Spleen (tissue), 11 donors: ENCODE data around the gene KHDC4. TPM values are rescaled to one million over a fixed set of nuclear protein-coding genes. Genes with fewer than 3 reads are reported as not detected.

Experiments
- DNase-seq: peaks from one replicate; pipeline ENCODE4 v3.0.0-alpha.2; 2020
- H3K27ac ChIP-seq, 8 donors: fragments of 200-600 bp; sonication (generic) in 7 of 8; 1 replicate in 4 of 8; 2 replicates in 4 of 8; pipeline versions ENCODE4 v1.5.0 to v1.8.0; 2016 to 2021; ENCODE audit warnings: inconsistent platforms in 4 of 8, mild to moderate bottlenecking in 4 of 8, moderate library complexity in 1 of 8
- H3K27me3 ChIP-seq, 7 donors: fragments of 200-600 bp; sonication (generic) in 6 of 7; replicated peaks in 1 of 7; 1 replicate in 4 of 7; 2 replicates in 3 of 7; pipeline versions ENCODE4 v1.5.0 to v1.8.0; 2016 to 2021; ENCODE audit warnings: inconsistent platforms in 3 of 7, mild to moderate bottlenecking in 1 of 7
- H3K36me3 ChIP-seq, 6 donors: fragments of 200-600 bp; sonication (generic) in 5 of 6; 1 replicate in 4 of 6; 2 replicates in 2 of 6; pipeline versions ENCODE4 v1.5.0 to v1.8.0; 2016 to 2021; ENCODE audit warnings: inconsistent platforms in 2 of 6
- H3K4me1 ChIP-seq, 6 donors: fragments of 200-600 bp; sonication (generic) in 5 of 6; 1 replicate in 3 of 6; 2 replicates in 3 of 6; pipeline versions ENCODE4 v1.5.0 to v1.8.0; 2016 to 2021; ENCODE audit warnings: inconsistent platforms in 3 of 6
- H3K4me3 ChIP-seq, 8 donors: fragments of 200-600 bp; sonication (generic) in 7 of 8; 1 replicate in 4 of 8; 2 replicates in 4 of 8; pipeline versions ENCODE4 v1.5.0 to v1.8.0; 2016 to 2021; ENCODE audit warnings: inconsistent platforms in 4 of 8, mild to moderate bottlenecking in 4 of 8, moderate library complexity in 2 of 8
- H3K9me3 ChIP-seq, 8 donors: fragments of 200-600 bp; sonication (generic) in 7 of 8; 1 replicate in 4 of 8; 2 replicates in 4 of 8; pipeline versions ENCODE4 v1.5.0 to v1.8.0; 2016 to 2021; ENCODE audit warnings: inconsistent platforms in 4 of 8
- CTCF ChIP-seq, 11 experiments: fragments of 200-600 bp in 7 of 11; fragments of 450-650 bp in 4 of 11; sonication (generic) in 4 of 11; IDR thresholded peaks in 8 of 11; conservative IDR thresholded peaks in 3 of 11; 1 replicate in 7 of 11; 2 replicates in 4 of 11; pipeline versions ENCODE4 v1.4.0 to v1.8.0; 2016 to 2021; ENCODE audit warnings: antibody characterized with exemption in 11 of 11, inconsistent platforms in 4 of 11, mild to moderate bottlenecking in 1 of 11
- POLR2A ChIP-seq, 3 donors: fragments of 450-650 bp; IDR thresholded peaks; one replicate each; pipeline ENCODE4 v1.5.1; 2017; ENCODE audit warnings: antibody characterized with exemption in 3 of 3, mild to moderate bottlenecking in 1 of 3
- POLR2AphosphoS5 ChIP-seq, 3 donors: sonication (generic); formaldehyde crosslinking; IDR thresholded peaks; one replicate each; pipeline ENCODE4 v1.5.1; 2017; ENCODE audit warnings: antibody characterized with exemption in 3 of 3
- WGBS, 5 donors: extraction: QIAGEN DNeasy Blood & Tissue Kit in 3 of 5; methylation state at CpG; one replicate each; pipeline versions ENCODE4 v1.1.5 to v1.1.7; 2013 to 2018; 5-methylcytosine and 5-hydroxymethylcytosine counted together
- intact Hi-C: fragments of 100-400 bp; cut with DNase I; formaldehyde crosslinking; loops from one replicate; pipeline ENCODE4 v1.15.0; 2023; ENCODE audit warnings: low total_unique reads
- polyA plus RNA-seq, 3 donors: library from polyadenylated mRNA; stranded (reverse); fragments of 200-250 nt; gene quantifications; one replicate each; pipeline ENCODE4 v1.2.1, GENCODE V29; 2013
- total RNA-seq, 7 donors: library from RNA; depleted of rRNA in 3 of 7; stranded (reverse); fragments of >200 nt in 3 of 7; fragmentation: NEBNext Ultra II Directional in 4 of 7; extraction: Animal tissue kit (Norgen Biotek cat#: 25700) in 4 of 7; gene quantifications; one replicate each; pipeline versions ENCODE4 v1.1.0 to v1.2.1, GENCODE V29; 2016 to 2021
- donor health status: healthy with polysubstance abuse.
- donor health status: DM: no; HTN: no; CAD: no; lungs with moderate emphysema.
- donor health status: DM: no; HTN: no; CAD: no.
- donor health status: Bipolar disorder and iron deficiency.
- donor health status: healthy.
- donor health status: DM: no; HTN: no; CAD: no.
- donor health status: DM: yes; HTN: yes; CAD: no.

The KHDC4 gene
- total and polyA plus RNA-seq, 10 donors: 24.9 to 70.5 (median 50.7) TPM

- Histone ChIP-seq H3K27ac (peak overlapping the region in 7 of 8 donors; percentile 67 to 79 (median 72)), H3K4me1 (peaks cover 0 to 20% (median 14%) of the 10 kb centered on the region in 6 donors), H3K27me3 (no peaks in the 10 kb centered on the region), H3K9me3 (no peaks in the 10 kb centered on the region), H3K36me3 (peaks cover 0 to 27% (median 19%) of the 10 kb centered on the region in 6 donors), H3K4me3 (no peak overlapping the region)
- no peak for TF ChIP-seq POLR2AphosphoS5 (IDR thresholded peaks at IDR 0.05)
- no peak for TF ChIP-seq POLR2A (IDR thresholded peaks at IDR 0.05)
- no peak for TF ChIP-seq CTCF (IDR thresholded peaks at IDR 0.05 in 8 of 11, conservative IDR thresholded peaks at IDR 0.05 in 3 of 11)
- WGBS, 5 donors: 63 to 83% (median 77%) methylated on average over 3 of the region's 3 CpGs
- no peak for DNase-seq
- intact Hi-C loops: no loop called here
These were observed 41.4 kb downstream of the KHDC4 start for GRCh38 chr1:155892796-155893195.

GRCh38 chr1:155890251-155890650, 44.0 kb downstream of the KHDC4 start:
- no peak for DNase-seq
- Histone ChIP-seq H3K27me3 (no peaks in the 10 kb centered on the region), H3K27ac (no peak overlapping the region), H3K4me3 (no peak overlapping the region), H3K9me3 (no peaks in the 10 kb centered on the region), H3K36me3 (peaks cover 0 to 3% (median 0%) of the 10 kb centered on the region in 6 donors), H3K4me1 (peaks cover 0 to 20% (median 14%) of the 10 kb centered on the region in 6 donors)
- intact Hi-C loops: no loop called here
- TF ChIP-seq CTCF (IDR thresholded peaks at IDR 0.05 in 8 of 11, conservative IDR thresholded peaks at IDR 0.05 in 3 of 11) (no peak), POLR2AphosphoS5 (IDR thresholded peaks at IDR 0.05) (no peak), POLR2A (IDR thresholded peaks at IDR 0.05) (no peak)
- WGBS, 5 donors: 57 to 81% (median 62%) methylated on average over 3 of the region's 3 CpGs

- TF ChIP-seq POLR2AphosphoS5 (IDR thresholded peaks at IDR 0.05) (no peak), CTCF (IDR thresholded peaks at IDR 0.05 in 8 of 11, conservative IDR thresholded peaks at IDR 0.05 in 3 of 11) (no peak), POLR2A (IDR thresholded peaks at IDR 0.05) (no peak)
- no peak overlapping the region for H3K4me3 ChIP-seq
- no peak for DNase-seq
- H3K36me3 ChIP-seq: peaks cover 0 to 3% (median 0%) of the 10 kb centered on the region in 6 donors
- no peaks in the 10 kb centered on the region for H3K27me3 ChIP-seq
- H3K9me3 ChIP-seq: no peaks in the 10 kb centered on the region
- intact Hi-C loops: no loop called here
- H3K27ac ChIP-seq: no peak overlapping the region
- H3K4me1 ChIP-seq: peaks cover 0 to 20% (median 14%) of the 10 kb centered on the region in 6 donors
- 83 to 90% (median 85%) methylated on average over 2 of the region's 2 CpGs for WGBS, 5 donors
These were observed 44.6 kb downstream of the KHDC4 start for GRCh38 chr1:155889566-155889965.

- Histone ChIP-seq H3K4me1 (peaks cover 0 to 9% (median 6%) of the 10 kb centered on the region in 6 donors), H3K36me3 (peaks cover 0 to 3% (median 0%) of the 10 kb centered on the region in 6 donors), H3K27ac (no peak overlapping the region), H3K9me3 (no peaks in the 10 kb centered on the region), H3K4me3 (no peak overlapping the region), H3K27me3 (no peaks in the 10 kb centered on the region)
- no peak for DNase-seq
- intact Hi-C loops: no loop called here
- TF ChIP-seq POLR2AphosphoS5 (IDR thresholded peaks at IDR 0.05): no peak
- TF ChIP-seq CTCF (IDR thresholded peaks at IDR 0.05 in 8 of 11, conservative IDR thresholded peaks at IDR 0.05 in 3 of 11): no peak
- no peak for TF ChIP-seq POLR2A (IDR thresholded peaks at IDR 0.05)
- 93 to 100% (median 95%) methylated on average over 5 of the region's 5 CpGs for WGBS, 5 donors
These were observed 45.7 kb downstream of the KHDC4 start for GRCh38 chr1:155888481-155888880.
